A673 (cell line): ENCODE data around the gene KLHL42. TPM values are rescaled to one million over a fixed set of nuclear protein-coding genes. Genes with fewer than 3 reads are reported as not detected.

Experiments used
- BruUV-seq: library from RNA; stranded (reverse); fragments of 400-500 nt; replicated peaks from 2 replicates; lab custom pipeline; 2021; lab: Mats Ljungman, UMichigan
- CTCF ChIA-PET: fragments of 300-600 bp; sonication (Branson Sonifier 250); formaldehyde crosslinking; loops from one replicate; lab custom pipeline; 2022; ENCODE audit warnings: antibody characterized with exemption; lab: Charles Lee
- POLR2A ChIA-PET: fragments of 300-600 bp; sonication (Branson Sonifier 250); formaldehyde crosslinking; loops from one replicate; lab custom pipeline; 2022; ENCODE audit warnings: antibody characterized with exemption; ENCODE audit not compliant: low non-redundant PET; lab: Charles Lee
- DNase-seq: peaks from one replicate; pipeline ENCODE4 v3.0.0-alpha.2; 2015; ENCODE audit warnings: low spot score
- H3K27ac ChIP-seq: fragments of 200-600 bp; sonication (generic); 2 replicates; pipeline ENCODE4 v1.5.1; 2016; ENCODE audit warnings: mixed run types, low read depth, mild to moderate bottlenecking, mixed read lengths, antibody characterized with exemption, low read length; ENCODE audit not compliant: poor library complexity, severe bottlenecking
- H3K27me3 ChIP-seq: fragments of 200-600 bp; sonication (generic); replicated peaks from 2 replicates; pipeline ENCODE4 v1.6.1; 2017; ENCODE audit warnings: mixed run types, low read depth, mild to moderate bottlenecking, mixed read lengths, antibody characterized with exemption, low read length; ENCODE audit not compliant: insufficient read depth, poor library complexity
- H3K36me3 ChIP-seq: fragments of 200-600 bp; sonication (generic); 2 replicates; pipeline ENCODE4 v1.6.1; 2016; ENCODE audit warnings: mixed run types, mild to moderate bottlenecking, mixed read lengths, antibody characterized with exemption, low read length; ENCODE audit not compliant: insufficient read depth, poor library complexity, severe bottlenecking
- H3K4me1 ChIP-seq: fragments of 200-600 bp; sonication (generic); 2 replicates; pipeline ENCODE4 v1.6.1; 2017; ENCODE audit warnings: mixed run types, mild to moderate bottlenecking, mixed read lengths, antibody characterized with exemption, low read length; ENCODE audit not compliant: insufficient read depth, poor library complexity, severe bottlenecking
- H3K4me3 ChIP-seq: fragments of 200-600 bp; sonication (generic); 2 replicates; pipeline ENCODE4 v1.5.1; 2016; ENCODE audit warnings: low read depth, mixed run types, mild to moderate bottlenecking, mixed read lengths, low read length; ENCODE audit not compliant: poor library complexity, severe bottlenecking
- H3K9me3 ChIP-seq: fragments of 200-600 bp; sonication (generic); 2 replicates; pipeline ENCODE4 v1.6.1; 2016; ENCODE audit warnings: mixed run types, low read depth, mild to moderate bottlenecking, mixed read lengths, antibody characterized with exemption, low read length; ENCODE audit not compliant: poor library complexity, severe bottlenecking
- CTCF ChIP-seq: fragments of 300-800, 200-600 bp; sonication (generic); conservative IDR thresholded peaks from 2 replicates; pipeline ENCODE4 v1.5.1; 2017; ENCODE audit warnings: low read depth, mild to moderate bottlenecking, antibody characterized with exemption, low read length, moderate library complexity, mixed read lengths
- EZH2 ChIP-seq: fragments of 200-600 bp; sonication (generic); IDR thresholded peaks from 2 replicates; pipeline ENCODE4 v1.6.1; 2017; ENCODE audit warnings: borderline replicate concordance, low read depth, mild to moderate bottlenecking, mixed read lengths, antibody characterized with exemption, low read length; ENCODE audit not compliant: poor library complexity, severe bottlenecking
- intact Hi-C: fragments of 100-400 bp; cut with micrococcal nuclease; formaldehyde crosslinking; loops from one replicate; pipeline ENCODE4 v1.10.0; 2022; ENCODE audit not compliant: unreplicated experiment
- total RNA-seq: library from RNA; stranded (reverse); gene quantifications from 2 replicates; pipeline ENCODE4 v1.2.3, GENCODE V29; 2021

KLHL42 gene
- total RNA-seq, 1 experiment from 2014 or later = 32.4 TPM

DNA sequence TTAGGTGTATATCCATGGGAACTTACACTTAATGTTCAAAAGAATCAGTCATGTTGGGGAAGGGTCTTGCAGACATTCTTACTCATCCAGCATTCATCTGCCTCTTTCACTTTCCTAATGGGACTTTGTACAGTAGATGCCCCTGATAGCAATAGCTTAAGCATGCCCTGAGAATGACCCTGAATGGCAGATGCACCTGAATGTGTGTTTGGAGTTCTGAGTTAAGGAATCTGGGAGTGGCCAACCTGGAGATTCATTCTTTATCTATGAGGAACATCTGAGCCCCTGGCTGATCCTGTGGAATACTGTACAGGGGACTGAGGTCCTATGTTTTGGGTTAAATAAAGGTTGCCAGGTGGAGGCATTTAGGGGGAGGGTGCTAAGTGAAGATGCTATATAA is 71.3 kb downstream of the KLHL42 start:
- POLR2A ChIA-PET = no interaction called here
- CTCF ChIA-PET = no interaction called here

DNA sequence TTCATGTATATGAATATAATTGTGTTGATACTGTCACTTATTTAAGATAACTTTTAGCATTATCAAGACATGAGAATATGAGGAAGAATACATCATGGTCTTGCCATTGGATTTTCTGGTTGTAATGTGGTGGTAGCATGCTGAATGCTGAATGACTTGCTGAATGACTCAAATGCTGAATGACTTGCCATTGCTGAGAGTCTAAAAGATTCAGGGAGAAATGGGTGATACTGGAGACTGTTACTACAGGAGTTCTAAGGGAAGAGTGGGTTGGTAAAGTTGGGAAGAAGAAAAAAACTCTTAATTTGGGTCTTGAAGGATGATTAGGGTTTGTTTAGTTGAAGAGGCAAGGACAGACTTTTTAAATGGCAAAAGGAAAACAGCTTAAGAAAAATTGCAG is 72.1 kb downstream of the KLHL42 start:
- H3K36me3 ChIP-seq = no peaks in the 10 kb centered on the region
- intact Hi-C loops = no loop called here
- no peaks in the 10 kb centered on the region for H3K4me1 ChIP-seq
- H3K4me3 ChIP-seq = no peak overlapping the region
- no peaks in the 10 kb centered on the region for H3K27me3 ChIP-seq
- POLR2A ChIA-PET = no interaction called here
- BruUV-seq = no TSS peak
- H3K27ac ChIP-seq = no peak overlapping the region
- TF ChIP-seq EZH2 (no peak), CTCF (no peak)
- no peak for DNase-seq
- no peaks in the 10 kb centered on the region for H3K9me3 ChIP-seq
- CTCF ChIA-PET = no interaction called here

More for the DNA sequence above, 71.3 kb downstream of the KLHL42 start:
- no peak overlapping the region for H3K27ac ChIP-seq
- H3K27me3 ChIP-seq = no peaks in the 10 kb centered on the region
- BruUV-seq = no TSS peak
- no peaks in the 10 kb centered on the region for H3K36me3 ChIP-seq
- no peak for DNase-seq
- no peaks in the 10 kb centered on the region for H3K9me3 ChIP-seq
- H3K4me1 ChIP-seq = no peaks in the 10 kb centered on the region
- no peak overlapping the region for H3K4me3 ChIP-seq
- TF ChIP-seq EZH2 = no peak
- no peak for TF ChIP-seq CTCF
- intact Hi-C loops = no loop called here

Other genes with a start within 250 kb of the KLHL42 start
- gene REP15, start 83.8 kb upstream of the KLHL42 start, total RNA-seq = 1.1 and 1.5 TPM in 2 replicates
- gene MRPS35, start 69.4 kb upstream of the KLHL42 start, total RNA-seq = 62.9 and 65.9 TPM in 2 replicates
- not detected in 2 replicates for gene MANSC4, start within 50 bp of the KLHL42 start, total RNA-seq
- 1.5 and 2.4 TPM in 2 replicates for gene PTHLH, start 192.5 kb downstream of the KLHL42 start, total RNA-seq